Kidney epithelial cell (primary cell): Measurements from ENCODE around the gene CCT7. TPM values are rescaled to one million over a fixed set of nuclear protein-coding genes. Genes with fewer than 3 reads are reported as not detected.

Experiments used
- DNase-seq: peaks from one replicate; pipeline ENCODE4 v3.0.0-alpha.2; 2010; ENCODE audit warnings: low read depth
- H3K27me3 ChIP-seq: 2 replicates; pipeline ENCODE4 v1.6.0; 2011; ENCODE audit warnings: low read length; ENCODE audit not compliant: control insufficient read depth, insufficient read depth
- H3K36me3 ChIP-seq: 2 replicates; pipeline ENCODE4 v1.5.1; 2011; ENCODE audit warnings: low read length; ENCODE audit not compliant: control insufficient read depth, insufficient read depth
- H3K4me3 ChIP-seq: 2 replicates; pipeline ENCODE4 v1.5.1; 2011; ENCODE audit warnings: low read depth, mild to moderate bottlenecking, control low read depth, low read length
- CTCF ChIP-seq: IDR thresholded peaks from 2 replicates; pipeline ENCODE4 v1.5.1; 2011; ENCODE audit warnings: mild to moderate bottlenecking, moderate library complexity, low read length, control low read depth, inconsistent platforms; ENCODE audit not compliant: insufficient read depth, poor library complexity, severe bottlenecking
- total RNA-seq: library from RNA; depleted of rRNA; stranded (reverse); fragments of >200 nt; gene quantifications from 2 replicates; pipeline ENCODE4 v1.2.3, GENCODE V29; 2015

Gene CCT7
- total RNA-seq, 1 donor from 2014 or later: 277 TPM

GRCh38 chr2:73294239-73294638, 60.1 kb downstream of the CCT7 start:
- no peak for TF ChIP-seq CTCF
- no peak for DNase-seq
- H3K4me3 ChIP-seq: no peak overlapping the region
- peaks cover 67% of the 10 kb centered on the region for H3K27me3 ChIP-seq
- no peaks in the 10 kb centered on the region for H3K36me3 ChIP-seq

DNA sequence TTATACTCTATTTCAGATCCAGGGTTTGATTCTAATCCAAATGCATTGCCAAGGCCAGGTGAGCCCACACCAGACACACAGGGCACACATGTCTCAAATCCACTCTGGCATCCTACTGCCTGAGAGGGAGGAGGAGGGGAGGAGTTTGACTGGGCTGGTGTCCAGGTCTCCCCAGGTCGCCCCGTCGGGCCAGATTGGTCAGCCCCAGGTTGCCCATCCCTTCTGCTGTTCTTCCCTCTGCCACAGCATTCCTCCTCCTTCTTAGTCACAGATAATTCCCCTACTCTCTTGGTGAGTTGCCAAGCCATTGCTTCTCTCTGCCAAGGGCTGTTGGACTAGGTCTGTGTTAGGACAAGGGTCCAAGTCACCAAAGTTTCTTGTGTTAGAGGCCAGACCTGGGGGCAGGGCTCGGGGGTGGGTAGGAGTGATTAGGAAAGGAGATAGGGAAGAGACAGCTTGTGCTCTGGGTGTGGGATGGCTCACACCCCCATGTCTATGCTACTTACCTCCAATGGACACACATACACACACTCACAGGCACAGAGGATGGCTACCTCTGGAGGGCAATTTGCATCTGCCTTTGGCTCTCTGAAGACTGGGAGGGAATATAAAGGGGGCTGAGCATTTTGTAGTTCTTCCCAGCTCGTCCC, 61.8 kb downstream of the CCT7 start:
- no peak overlapping the region for H3K4me3 ChIP-seq
- H3K36me3 ChIP-seq: no peaks in the 10 kb centered on the region
- H3K27me3 ChIP-seq: peaks cover 54% of the 10 kb centered on the region
- no peak for DNase-seq
- no peak for TF ChIP-seq CTCF

DNA sequence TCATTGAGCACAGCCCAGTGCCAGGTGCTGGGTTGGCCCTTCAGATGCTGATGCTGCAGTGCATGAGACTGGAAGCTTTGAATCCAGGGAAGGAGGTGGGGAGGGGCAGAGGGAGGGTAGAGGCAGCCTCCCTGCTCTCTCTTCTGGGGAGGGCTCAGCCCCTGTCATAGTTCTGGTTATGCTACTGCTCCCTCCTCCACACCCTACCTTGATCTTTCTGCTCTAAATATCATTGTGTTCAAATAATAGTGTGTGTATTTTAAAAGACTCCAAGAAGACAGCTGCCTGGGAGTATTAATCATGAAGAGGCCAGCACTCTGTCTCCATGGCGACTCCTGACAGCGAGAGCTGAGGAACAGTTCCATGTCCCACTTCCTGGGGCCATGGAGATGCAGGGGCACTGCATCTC, 63.0 kb downstream of the CCT7 start:
- Histone ChIP-seq H3K4me3 (no peak overlapping the region), H3K27me3 (peaks cover 41% of the 10 kb centered on the region), H3K36me3 (no peaks in the 10 kb centered on the region)
- no peak for TF ChIP-seq CTCF
- no peak for DNase-seq

- H3K4me3 ChIP-seq: no peak overlapping the region
- H3K36me3 ChIP-seq: no peaks in the 10 kb centered on the region
- DNase-seq: no peak
- H3K27me3 ChIP-seq: peaks cover 37% of the 10 kb centered on the region
- TF ChIP-seq CTCF: no peak
Measured at GRCh38 chr2:73297586-73297985, 63.5 kb downstream of the CCT7 start.

- Histone ChIP-seq H3K27me3 (peaks cover 15% of the 10 kb centered on the region), H3K36me3 (no peaks in the 10 kb centered on the region), H3K4me3 (no peak overlapping the region)
- no peak for TF ChIP-seq CTCF
- DNase-seq: no peak
Measured at GRCh38 chr2:73300926-73301325, 66.8 kb downstream of the CCT7 start.

DNA sequence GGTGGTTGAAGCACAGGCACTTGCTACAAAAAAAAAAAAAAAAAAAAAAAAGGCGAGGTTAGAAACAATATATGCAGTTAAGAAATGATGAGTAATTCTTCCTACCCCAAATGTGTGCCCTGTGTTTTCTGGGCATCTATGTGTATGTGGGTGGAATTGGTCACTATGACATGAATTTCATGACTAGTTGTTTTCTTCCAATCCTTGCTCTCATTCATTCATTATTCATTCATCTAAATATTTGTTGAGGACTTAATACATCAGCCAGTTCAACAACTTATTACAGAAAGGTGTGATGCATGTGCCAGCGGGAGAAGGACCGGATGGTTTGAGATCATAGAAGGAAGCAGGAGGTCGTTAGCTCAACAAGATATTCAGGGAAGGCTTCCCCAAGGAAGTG, 67.5 kb downstream of the CCT7 start:
- no peak for DNase-seq
- no peak overlapping the region for H3K4me3 ChIP-seq
- no peaks in the 10 kb centered on the region for H3K36me3 ChIP-seq
- H3K27me3 ChIP-seq: peaks cover 12% of the 10 kb centered on the region
- TF ChIP-seq CTCF: no peak
